SK-N-SH (cell line): ENCODE measurements around the gene C21orf91. TPM values are rescaled to one million over a fixed set of nuclear protein-coding genes. Genes with fewer than 3 reads are reported as not detected.

Source experiments
- CTCF ChIA-PET: fragments of 300-600, 350-600 bp; formaldehyde crosslinking; extraction: SDS; loops from one replicate; lab custom pipeline; 2021; lab: Yijun Ruan, JAX
- POLR2A ChIA-PET: fragments of 350-600 bp; sonication (Branson Sonifier 250); formaldehyde crosslinking; extraction: SDS; loops from one replicate; lab custom pipeline; 2020; ENCODE audit warnings: antibody characterized with exemption, inconsistent platforms; lab: Yijun Ruan, JAX
- DNase-seq: peaks from one replicate; pipeline ENCODE4 v3.0.0; 2012
- H2AFZ ChIP-seq: fragments of 200-600 bp; sonication (generic); 2 replicates; pipeline ENCODE4 v1.8.1; 2016; ENCODE audit warnings: antibody characterized with exemption, mild to moderate bottlenecking, low read depth
- H3F3A ChIP-seq: fragments of 200-600 bp; sonication (generic); replicated peaks from 2 replicates; pipeline ENCODE3; 2016; ENCODE audit warnings: antibody characterized with exemption, mild to moderate bottlenecking; ENCODE audit not compliant: insufficient read depth
- H3K27ac ChIP-seq, 2 experiments: fragments of 200-500 bp in 1 of 2; fragments of 200-600 bp in 1 of 2; sonication (Bioruptor generic) in 1 of 2; sonication (generic), shearing (Covaris generic) in 1 of 2; 2 replicates each; pipeline versions ENCODE4 v1.5.1 to v1.6.1; 2014 to 2016; ENCODE audit warnings: low read depth in 2 of 2, inconsistent platforms in 1 of 2, low read length in 1 of 2, mild to moderate bottlenecking in 1 of 2, mixed read lengths in 1 of 2
- H3K27me3 ChIP-seq: fragments of 200-600 bp; sonication (generic), shearing (Covaris generic); 2 replicates; pipeline ENCODE4 v1.6.1; 2016; ENCODE audit warnings: mixed run types; ENCODE audit not compliant: insufficient read depth
- H3K36me3 ChIP-seq, 2 experiments: fragments of 200-500 bp in 1 of 2; fragments of 200-600 bp in 1 of 2; sonication (Bioruptor generic) in 1 of 2; sonication (generic) in 1 of 2; replicated peaks in 1 of 2; 2 replicates each; pipeline versions ENCODE3 to v1.5.1; 2014 to 2016; ENCODE audit warnings: low read length in 1 of 2, mild to moderate bottlenecking in 1 of 2; ENCODE audit not compliant: insufficient read depth in 2 of 2, control insufficient read depth in 1 of 2
- H3K4me1 ChIP-seq, 2 experiments: fragments of 200-500 bp in 1 of 2; fragments of 200-600 bp in 1 of 2; sonication (Bioruptor generic) in 1 of 2; sonication (generic), shearing (Covaris generic) in 1 of 2; 2 replicates each; pipeline versions ENCODE4 v1.5.1 to v1.6.1; 2014 to 2016; ENCODE audit warnings: low read depth in 1 of 2, low read length in 1 of 2, mixed run types in 1 of 2; ENCODE audit not compliant: insufficient read depth in 2 of 2, control insufficient read depth in 1 of 2
- H3K4me2 ChIP-seq: fragments of 200-600 bp; sonication (generic), shearing (Covaris generic); 2 replicates; pipeline ENCODE4 v1.6.1; 2017; ENCODE audit warnings: mixed run types
- H3K4me3 ChIP-seq, 2 experiments: fragments of 200-500 bp in 1 of 2; fragments of 200-600 bp in 1 of 2; sonication (Bioruptor generic) in 1 of 2; sonication (generic), shearing (Covaris generic) in 1 of 2; 2 replicates each; pipeline versions ENCODE4 v1.5.1 to v1.8.1; 2014 to 2016; ENCODE audit warnings: low read depth in 2 of 2, inconsistent platforms in 1 of 2, low read length in 1 of 2, mild to moderate bottlenecking in 1 of 2, mixed read lengths in 1 of 2, moderate library complexity in 1 of 2
- H3K79me2 ChIP-seq: fragments of 200-600 bp; sonication (generic); 2 replicates; pipeline ENCODE4 v1.8.1; 2017; ENCODE audit warnings: mild to moderate bottlenecking; ENCODE audit not compliant: insufficient read depth
- H3K9ac ChIP-seq: fragments of 200-600 bp; sonication (generic); 2 replicates; pipeline ENCODE4 v1.6.1; 2017; ENCODE audit warnings: mixed run types
- H3K9me2 ChIP-seq: fragments of 200-600 bp; sonication (generic); 2 replicates; pipeline ENCODE4 v1.6.1; 2017; ENCODE audit warnings: mixed run types
- H3K9me3 ChIP-seq: fragments of 200-600 bp; sonication (generic); 2 replicates; pipeline ENCODE4 v1.6.1; 2017; ENCODE audit warnings: mixed run types, mild to moderate bottlenecking, moderate library complexity
- H4K20me1 ChIP-seq: fragments of 200-600 bp; sonication (generic); 2 replicates; pipeline ENCODE4 v1.6.1; 2017; ENCODE audit warnings: mild to moderate bottlenecking, mixed run types; ENCODE audit not compliant: insufficient read depth
- CHD2 ChIP-seq: fragments of 150-350 bp; IDR thresholded peaks from 2 replicates; pipeline ENCODE4 v1.6.1; 2018; ENCODE audit warnings: low read length; ENCODE audit not compliant: partially characterized antibody
- EP300 ChIP-seq, 2 experiments: IDR thresholded peaks; 2 replicates each; pipeline versions ENCODE4 v1.4.0 to v1.6.1; 2012; ENCODE audit warnings: borderline replicate concordance in 1 of 2, low read depth in 1 of 2, low read length in 1 of 2
- EZH2phosphoT487 ChIP-seq: fragments of 200-600 bp; sonication (generic); IDR thresholded peaks from 2 replicates; pipeline ENCODE4 v1.6.1; 2017; ENCODE audit warnings: low read depth, mixed run types, mild to moderate bottlenecking, antibody characterized with exemption, moderate library complexity, borderline replicate concordance
- FOXJ3 ChIP-seq: sonication (generic); formaldehyde crosslinking; IDR thresholded peaks from 2 replicates; pipeline ENCODE4 v1.5.1; 2020; ENCODE audit warnings: mild to moderate bottlenecking, missing genetic modification reagents
- GABPA ChIP-seq: IDR thresholded peaks from 2 replicates; pipeline ENCODE4 v1.4.0; 2012; ENCODE audit warnings: low read depth, mild to moderate bottlenecking
- GATA2 ChIP-seq: sonication (generic); formaldehyde crosslinking; IDR thresholded peaks from 2 replicates; pipeline ENCODE4 v1.5.0; 2020; ENCODE audit warnings: mild to moderate bottlenecking, missing genetic modification reagents
- NFIC ChIP-seq: IDR thresholded peaks from 2 replicates; pipeline ENCODE4 v1.4.0; 2012; ENCODE audit warnings: borderline replicate concordance
- NRF1 ChIP-seq: IDR thresholded peaks from 2 replicates; pipeline ENCODE4 v1.6.1; 2012; ENCODE audit warnings: low read depth, mild to moderate bottlenecking, low read length
- RAD21 ChIP-seq: IDR thresholded peaks from 2 replicates; pipeline ENCODE4 v1.6.1; 2012; ENCODE audit warnings: mild to moderate bottlenecking, low read length
- RCOR1 ChIP-seq: fragments of 150-350 bp; IDR thresholded peaks from 2 replicates; pipeline ENCODE4 v1.6.1; 2017; ENCODE audit warnings: antibody characterized with exemption, low read length
- RFX5 ChIP-seq: IDR thresholded peaks from 2 replicates; pipeline ENCODE4 v1.6.1; 2012; ENCODE audit warnings: mild to moderate bottlenecking, improper control_type of control experiment, low read length
- SIN3A ChIP-seq: IDR thresholded peaks from 2 replicates; pipeline ENCODE4 v1.6.1; 2012; ENCODE audit warnings: low read depth, mild to moderate bottlenecking, low read length, moderate library complexity, borderline replicate concordance
- SMC3 ChIP-seq: IDR thresholded peaks from 2 replicates; pipeline ENCODE4 v1.6.1; 2012; ENCODE audit warnings: low read depth, low read length, improper control_type of control experiment
- TAF1 ChIP-seq: IDR thresholded peaks from 2 replicates; pipeline ENCODE4 v1.6.1; 2012; ENCODE audit warnings: low read depth, mild to moderate bottlenecking, low read length, moderate library complexity, borderline replicate concordance
- TCF12 ChIP-seq: IDR thresholded peaks from 2 replicates; pipeline ENCODE4 v1.4.0; 2012
- TEAD4 ChIP-seq: IDR thresholded peaks from 2 replicates; pipeline ENCODE4 v1.4.0; 2012; ENCODE audit warnings: mild to moderate bottlenecking, borderline replicate concordance; ENCODE audit not compliant: insufficient read depth
- WGBS: methylation state at CpG from one replicate; pipeline ENCODE4 v1.1.6; 2017; ENCODE audit warnings: low lambda C conversion rate; 5-methylcytosine and 5-hydroxymethylcytosine counted together
- polyA plus RNA-seq, 3 experiments: library from polyadenylated mRNA; depleted of rRNA; stranded (reverse); fragments of >200 nt; gene quantifications; 2 replicates each; pipeline ENCODE4 v1.2.3, GENCODE V29; 2012
- TF ChIP-seq, protein P1 (sequence below): IDR thresholded peaks from 2 replicates; pipeline ENCODE4 v1.4.0; 2012; ENCODE audit warnings: low read depth, borderline replicate concordance
- TF ChIP-seq, protein P2 (sequence below): IDR thresholded peaks from 2 replicates; pipeline ENCODE4 v1.6.1; 2012; ENCODE audit warnings: mild to moderate bottlenecking, low read depth, low read length, moderate library complexity
- TF ChIP-seq, protein P3 (sequence below): fragments of 150-350 bp; IDR thresholded peaks from 2 replicates; pipeline ENCODE4 v1.6.1; 2017; ENCODE audit warnings: antibody characterized with exemption, low read length, low read depth, borderline replicate concordance
- TF ChIP-seq, protein P4 (sequence below): fragments of 200-600 bp; sonication (generic); IDR thresholded peaks from 2 replicates; pipeline ENCODE4 v1.6.1; 2017; ENCODE audit warnings: antibody characterized with exemption, mild to moderate bottlenecking, moderate library complexity
- TF ChIP-seq, protein P5 (sequence below): fragments of 150-350 bp; IDR thresholded peaks from 2 replicates; pipeline ENCODE4 v1.6.1; 2016; ENCODE audit warnings: mild to moderate bottlenecking, low read depth, low read length

The C21orf91 gene
- polyA plus RNA-seq, 1 of the 3 experiments (the other 2 are of a cell fraction), result 2.2 TPM

DNA sequence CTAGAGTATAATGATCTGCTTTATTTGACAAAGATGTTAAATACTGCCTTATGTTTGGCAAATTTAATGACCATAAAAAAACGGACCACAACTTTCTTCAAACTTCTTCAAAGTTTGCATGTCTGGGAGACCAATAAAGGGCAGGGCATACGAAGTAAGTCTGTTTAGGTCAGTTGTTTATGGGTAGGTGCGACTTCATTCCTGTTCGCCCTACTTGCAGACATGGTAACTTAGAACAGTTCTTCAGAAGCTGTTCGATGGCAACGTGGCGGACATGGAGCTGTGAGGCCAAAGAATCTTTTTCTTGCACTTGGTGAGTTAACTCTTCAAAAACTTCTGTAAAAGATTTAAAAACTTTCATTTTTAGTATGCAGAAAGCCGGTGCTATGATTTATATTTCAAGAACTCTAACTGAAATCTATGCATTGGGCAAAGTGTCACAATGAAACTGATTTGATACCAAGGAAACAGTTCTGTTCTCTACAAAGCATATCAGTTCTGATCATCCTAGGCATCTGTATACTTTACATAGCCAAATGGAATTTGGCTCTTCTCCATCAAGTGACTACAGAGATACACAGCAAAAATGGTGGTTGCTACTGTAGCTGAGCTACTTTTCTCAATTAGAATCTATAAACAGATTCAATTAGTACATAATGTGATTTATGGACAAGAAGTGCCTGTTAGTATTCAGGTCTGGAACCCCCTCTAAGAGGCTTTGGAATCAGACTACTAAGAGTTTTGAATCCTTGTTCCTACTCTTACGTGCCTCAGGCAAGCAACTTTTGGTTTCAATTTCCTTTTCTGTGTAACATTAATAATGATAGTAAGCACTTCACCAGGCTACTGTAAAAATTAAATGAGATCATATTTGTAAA, 25.7 kb downstream of the C21orf91 start:
- Histone ChIP-seq H3K4me3 (peak overlapping the region; percentile 40 to 54; a peak in 2 of 4 replicates), H3K9me2 (no peaks in the 10 kb centered on the region), H3K27ac (peak overlapping the region; percentile 47 to 60), H3K9ac (peak overlapping the region; percentile 33), H3K36me3 (peaks cover 5 to 20% of the 10 kb centered on the region in 2 experiments), H3K79me2 (no peaks in the 10 kb centered on the region), H4K20me1 (no peaks in the 10 kb centered on the region), H3K27me3 (no peaks in the 10 kb centered on the region), H3F3A (no peaks in the 10 kb centered on the region), H3K9me3 (no peaks in the 10 kb centered on the region), H2AFZ (peak overlapping the region; percentile 50), H3K4me2 (peak overlapping the region; percentile 58), H3K4me1 (peaks cover 0 to 7% of the 10 kb centered on the region in 2 experiments; a peak in 2 of 4 replicates)
- WGBS, result 76% methylated on average over 9 of the region's 9 CpGs
- POLR2A ChIA-PET, result no interaction called here
- CTCF ChIA-PET, result interaction anchor here (0.9 to 1.4 kb wide), 3 partner anchors 11 to 25 kb away, joined by 3 to 4 read pairs (median 3); no protein-coding TSS in a partner anchor
- DNase-seq, result peak; percentile 39
- peak; percentile 62 for TF ChIP-seq TCF12
- TF ChIP-seq NRF1, result no peak
- TF ChIP-seq, protein P1, sequence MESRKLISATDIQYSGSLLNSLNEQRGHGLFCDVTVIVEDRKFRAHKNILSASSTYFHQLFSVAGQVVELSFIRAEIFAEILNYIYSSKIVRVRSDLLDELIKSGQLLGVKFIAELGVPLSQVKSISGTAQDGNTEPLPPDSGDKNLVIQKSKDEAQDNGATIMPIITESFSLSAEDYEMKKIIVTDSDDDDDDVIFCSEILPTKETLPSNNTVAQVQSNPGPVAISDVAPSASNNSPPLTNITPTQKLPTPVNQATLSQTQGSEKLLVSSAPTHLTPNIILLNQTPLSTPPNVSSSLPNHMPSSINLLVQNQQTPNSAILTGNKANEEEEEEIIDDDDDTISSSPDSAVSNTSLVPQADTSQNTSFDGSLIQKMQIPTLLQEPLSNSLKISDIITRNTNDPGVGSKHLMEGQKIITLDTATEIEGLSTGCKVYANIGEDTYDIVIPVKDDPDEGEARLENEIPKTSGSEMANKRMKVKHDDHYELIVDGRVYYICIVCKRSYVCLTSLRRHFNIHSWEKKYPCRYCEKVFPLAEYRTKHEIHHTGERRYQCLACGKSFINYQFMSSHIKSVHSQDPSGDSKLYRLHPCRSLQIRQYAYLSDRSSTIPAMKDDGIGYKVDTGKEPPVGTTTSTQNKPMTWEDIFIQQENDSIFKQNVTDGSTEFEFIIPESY, result no peak
- TF ChIP-seq RCOR1, result peak; percentile 77
- TF ChIP-seq NFIC, result peak; percentile 52; the same call in 1 of the 2 replicates
- TF ChIP-seq, protein P2, sequence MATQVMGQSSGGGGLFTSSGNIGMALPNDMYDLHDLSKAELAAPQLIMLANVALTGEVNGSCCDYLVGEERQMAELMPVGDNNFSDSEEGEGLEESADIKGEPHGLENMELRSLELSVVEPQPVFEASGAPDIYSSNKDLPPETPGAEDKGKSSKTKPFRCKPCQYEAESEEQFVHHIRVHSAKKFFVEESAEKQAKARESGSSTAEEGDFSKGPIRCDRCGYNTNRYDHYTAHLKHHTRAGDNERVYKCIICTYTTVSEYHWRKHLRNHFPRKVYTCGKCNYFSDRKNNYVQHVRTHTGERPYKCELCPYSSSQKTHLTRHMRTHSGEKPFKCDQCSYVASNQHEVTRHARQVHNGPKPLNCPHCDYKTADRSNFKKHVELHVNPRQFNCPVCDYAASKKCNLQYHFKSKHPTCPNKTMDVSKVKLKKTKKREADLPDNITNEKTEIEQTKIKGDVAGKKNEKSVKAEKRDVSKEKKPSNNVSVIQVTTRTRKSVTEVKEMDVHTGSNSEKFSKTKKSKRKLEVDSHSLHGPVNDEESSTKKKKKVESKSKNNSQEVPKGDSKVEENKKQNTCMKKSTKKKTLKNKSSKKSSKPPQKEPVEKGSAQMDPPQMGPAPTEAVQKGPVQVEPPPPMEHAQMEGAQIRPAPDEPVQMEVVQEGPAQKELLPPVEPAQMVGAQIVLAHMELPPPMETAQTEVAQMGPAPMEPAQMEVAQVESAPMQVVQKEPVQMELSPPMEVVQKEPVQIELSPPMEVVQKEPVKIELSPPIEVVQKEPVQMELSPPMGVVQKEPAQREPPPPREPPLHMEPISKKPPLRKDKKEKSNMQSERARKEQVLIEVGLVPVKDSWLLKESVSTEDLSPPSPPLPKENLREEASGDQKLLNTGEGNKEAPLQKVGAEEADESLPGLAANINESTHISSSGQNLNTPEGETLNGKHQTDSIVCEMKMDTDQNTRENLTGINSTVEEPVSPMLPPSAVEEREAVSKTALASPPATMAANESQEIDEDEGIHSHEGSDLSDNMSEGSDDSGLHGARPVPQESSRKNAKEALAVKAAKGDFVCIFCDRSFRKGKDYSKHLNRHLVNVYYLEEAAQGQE, result no peak
- TF ChIP-seq TAF1, result no peak
- no peak for TF ChIP-seq CHD2
- no peak for TF ChIP-seq RAD21
- no peak for TF ChIP-seq RFX5
- TF ChIP-seq, protein P3, sequence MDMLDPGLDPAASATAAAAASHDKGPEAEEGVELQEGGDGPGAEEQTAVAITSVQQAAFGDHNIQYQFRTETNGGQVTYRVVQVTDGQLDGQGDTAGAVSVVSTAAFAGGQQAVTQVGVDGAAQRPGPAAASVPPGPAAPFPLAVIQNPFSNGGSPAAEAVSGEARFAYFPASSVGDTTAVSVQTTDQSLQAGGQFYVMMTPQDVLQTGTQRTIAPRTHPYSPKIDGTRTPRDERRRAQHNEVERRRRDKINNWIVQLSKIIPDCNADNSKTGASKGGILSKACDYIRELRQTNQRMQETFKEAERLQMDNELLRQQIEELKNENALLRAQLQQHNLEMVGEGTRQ, result no peak
- peak; percentile 43 for TF ChIP-seq GATA2 (CRISPR knock-in tag)
- TF ChIP-seq, protein P4, sequence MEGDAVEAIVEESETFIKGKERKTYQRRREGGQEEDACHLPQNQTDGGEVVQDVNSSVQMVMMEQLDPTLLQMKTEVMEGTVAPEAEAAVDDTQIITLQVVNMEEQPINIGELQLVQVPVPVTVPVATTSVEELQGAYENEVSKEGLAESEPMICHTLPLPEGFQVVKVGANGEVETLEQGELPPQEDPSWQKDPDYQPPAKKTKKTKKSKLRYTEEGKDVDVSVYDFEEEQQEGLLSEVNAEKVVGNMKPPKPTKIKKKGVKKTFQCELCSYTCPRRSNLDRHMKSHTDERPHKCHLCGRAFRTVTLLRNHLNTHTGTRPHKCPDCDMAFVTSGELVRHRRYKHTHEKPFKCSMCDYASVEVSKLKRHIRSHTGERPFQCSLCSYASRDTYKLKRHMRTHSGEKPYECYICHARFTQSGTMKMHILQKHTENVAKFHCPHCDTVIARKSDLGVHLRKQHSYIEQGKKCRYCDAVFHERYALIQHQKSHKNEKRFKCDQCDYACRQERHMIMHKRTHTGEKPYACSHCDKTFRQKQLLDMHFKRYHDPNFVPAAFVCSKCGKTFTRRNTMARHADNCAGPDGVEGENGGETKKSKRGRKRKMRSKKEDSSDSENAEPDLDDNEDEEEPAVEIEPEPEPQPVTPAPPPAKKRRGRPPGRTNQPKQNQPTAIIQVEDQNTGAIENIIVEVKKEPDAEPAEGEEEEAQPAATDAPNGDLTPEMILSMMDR, result no peak
- TF ChIP-seq, protein P5, sequence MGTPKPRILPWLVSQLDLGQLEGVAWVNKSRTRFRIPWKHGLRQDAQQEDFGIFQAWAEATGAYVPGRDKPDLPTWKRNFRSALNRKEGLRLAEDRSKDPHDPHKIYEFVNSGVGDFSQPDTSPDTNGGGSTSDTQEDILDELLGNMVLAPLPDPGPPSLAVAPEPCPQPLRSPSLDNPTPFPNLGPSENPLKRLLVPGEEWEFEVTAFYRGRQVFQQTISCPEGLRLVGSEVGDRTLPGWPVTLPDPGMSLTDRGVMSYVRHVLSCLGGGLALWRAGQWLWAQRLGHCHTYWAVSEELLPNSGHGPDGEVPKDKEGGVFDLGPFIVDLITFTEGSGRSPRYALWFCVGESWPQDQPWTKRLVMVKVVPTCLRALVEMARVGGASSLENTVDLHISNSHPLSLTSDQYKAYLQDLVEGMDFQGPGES, result no peak
- TF ChIP-seq SMC3, result no peak
- no peak for TF ChIP-seq SIN3A
- no peak for TF ChIP-seq TEAD4
- no peak for TF ChIP-seq FOXJ3 (CRISPR knock-in tag)
- TF ChIP-seq GABPA, result no peak
- TF ChIP-seq EP300 (IDR thresholded peaks at IDR 0.05; ENCODE audit: borderline replicate concordance in 1 of 2, low read depth in 1 of 2, low read length in 1 of 2), result peak in 1 of 2 experiments; percentile 53; a peak in 2 of 4 replicates
- TF ChIP-seq EZH2phosphoT487, result no peak
